PFSK-1 (cell line): ENCODE results near the gene PARD3B.

ENCODE experiments used
- POLR2AphosphoS5 ChIP-seq: IDR thresholded peaks from 2 replicates; pipeline ENCODE4 v1.6.1; 2012; ENCODE audit warnings: low read depth, mild to moderate bottlenecking, control low read depth, low read length, moderate library complexity
- TAF1 ChIP-seq: IDR thresholded peaks from 2 replicates; pipeline ENCODE4 v1.6.1; 2012; ENCODE audit warnings: low read length, control low read depth, borderline replicate concordance; ENCODE audit not compliant: insufficient read depth
- TF ChIP-seq, protein P1 (sequence below), 2 experiments: IDR thresholded peaks; 2 replicates each; pipeline versions ENCODE4 v1.6.1 to v1.8.0; 2011 to 2012; ENCODE audit warnings: low read depth in 2 of 2, low read length in 2 of 2, control low read depth in 1 of 2, inconsistent platforms in 1 of 2, mild to moderate bottlenecking in 1 of 2, moderate library complexity in 1 of 2; ENCODE audit not compliant: insufficient read depth in 1 of 2

DNA sequence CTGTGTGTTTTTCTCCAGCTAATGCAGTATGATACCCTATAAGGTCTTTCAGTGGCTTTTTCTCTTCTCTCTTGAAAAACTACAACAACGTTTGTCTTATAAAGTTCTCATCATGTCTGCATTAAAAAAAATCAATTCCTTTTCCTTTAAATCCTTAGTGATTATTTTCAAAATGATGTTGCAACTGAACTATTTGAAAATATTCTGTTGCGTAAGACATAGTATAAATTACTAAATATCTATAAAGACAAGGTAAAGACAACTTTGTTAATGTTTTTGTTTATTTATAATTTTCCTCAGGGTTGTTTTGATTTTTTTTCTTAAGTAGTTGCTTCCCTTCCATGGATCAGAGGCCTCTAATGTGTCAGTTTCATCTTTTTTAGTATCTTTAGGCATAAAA lies 21.2 kb downstream of the PARD3B start:
- TF ChIP-seq POLR2AphosphoS5: no peak
- no peak for TF ChIP-seq TAF1
- TF ChIP-seq, protein P1, sequence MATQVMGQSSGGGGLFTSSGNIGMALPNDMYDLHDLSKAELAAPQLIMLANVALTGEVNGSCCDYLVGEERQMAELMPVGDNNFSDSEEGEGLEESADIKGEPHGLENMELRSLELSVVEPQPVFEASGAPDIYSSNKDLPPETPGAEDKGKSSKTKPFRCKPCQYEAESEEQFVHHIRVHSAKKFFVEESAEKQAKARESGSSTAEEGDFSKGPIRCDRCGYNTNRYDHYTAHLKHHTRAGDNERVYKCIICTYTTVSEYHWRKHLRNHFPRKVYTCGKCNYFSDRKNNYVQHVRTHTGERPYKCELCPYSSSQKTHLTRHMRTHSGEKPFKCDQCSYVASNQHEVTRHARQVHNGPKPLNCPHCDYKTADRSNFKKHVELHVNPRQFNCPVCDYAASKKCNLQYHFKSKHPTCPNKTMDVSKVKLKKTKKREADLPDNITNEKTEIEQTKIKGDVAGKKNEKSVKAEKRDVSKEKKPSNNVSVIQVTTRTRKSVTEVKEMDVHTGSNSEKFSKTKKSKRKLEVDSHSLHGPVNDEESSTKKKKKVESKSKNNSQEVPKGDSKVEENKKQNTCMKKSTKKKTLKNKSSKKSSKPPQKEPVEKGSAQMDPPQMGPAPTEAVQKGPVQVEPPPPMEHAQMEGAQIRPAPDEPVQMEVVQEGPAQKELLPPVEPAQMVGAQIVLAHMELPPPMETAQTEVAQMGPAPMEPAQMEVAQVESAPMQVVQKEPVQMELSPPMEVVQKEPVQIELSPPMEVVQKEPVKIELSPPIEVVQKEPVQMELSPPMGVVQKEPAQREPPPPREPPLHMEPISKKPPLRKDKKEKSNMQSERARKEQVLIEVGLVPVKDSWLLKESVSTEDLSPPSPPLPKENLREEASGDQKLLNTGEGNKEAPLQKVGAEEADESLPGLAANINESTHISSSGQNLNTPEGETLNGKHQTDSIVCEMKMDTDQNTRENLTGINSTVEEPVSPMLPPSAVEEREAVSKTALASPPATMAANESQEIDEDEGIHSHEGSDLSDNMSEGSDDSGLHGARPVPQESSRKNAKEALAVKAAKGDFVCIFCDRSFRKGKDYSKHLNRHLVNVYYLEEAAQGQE (IDR thresholded peaks at IDR 0.05; ENCODE audit: insufficient read depth in 1 of 2, low read depth in 2 of 2, low read length in 2 of 2): no peak
